ENCODE measurements around the gene ZNF559. TPM values are rescaled to one million over a fixed set of nuclear protein-coding genes. Genes with fewer than 3 reads are reported as not detected.

Gene ZNF559
- total RNA-seq, 1 donor from 2014 or later = 23.6 TPM

- Mint-ChIP-seq H3K27ac (ENCODE audit: unreplicated experiment) (no peak overlapping the region), H3K4me1 (ENCODE audit: low read depth, unreplicated experiment) (no peaks in the 10 kb centered on the region), H3K36me3 (ENCODE audit: unreplicated experiment) (peaks cover 63% of the 10 kb centered on the region), H3K9me3 (ENCODE audit: unreplicated experiment) (peaks cover 19% of the 10 kb centered on the region), H3K27me3 (ENCODE audit: unreplicated experiment) (no peaks in the 10 kb centered on the region), H3K4me3 (ENCODE audit: unreplicated experiment) (no peak overlapping the region)
- no peak for DNase-seq
- TF ChIP-seq, protein P1, sequence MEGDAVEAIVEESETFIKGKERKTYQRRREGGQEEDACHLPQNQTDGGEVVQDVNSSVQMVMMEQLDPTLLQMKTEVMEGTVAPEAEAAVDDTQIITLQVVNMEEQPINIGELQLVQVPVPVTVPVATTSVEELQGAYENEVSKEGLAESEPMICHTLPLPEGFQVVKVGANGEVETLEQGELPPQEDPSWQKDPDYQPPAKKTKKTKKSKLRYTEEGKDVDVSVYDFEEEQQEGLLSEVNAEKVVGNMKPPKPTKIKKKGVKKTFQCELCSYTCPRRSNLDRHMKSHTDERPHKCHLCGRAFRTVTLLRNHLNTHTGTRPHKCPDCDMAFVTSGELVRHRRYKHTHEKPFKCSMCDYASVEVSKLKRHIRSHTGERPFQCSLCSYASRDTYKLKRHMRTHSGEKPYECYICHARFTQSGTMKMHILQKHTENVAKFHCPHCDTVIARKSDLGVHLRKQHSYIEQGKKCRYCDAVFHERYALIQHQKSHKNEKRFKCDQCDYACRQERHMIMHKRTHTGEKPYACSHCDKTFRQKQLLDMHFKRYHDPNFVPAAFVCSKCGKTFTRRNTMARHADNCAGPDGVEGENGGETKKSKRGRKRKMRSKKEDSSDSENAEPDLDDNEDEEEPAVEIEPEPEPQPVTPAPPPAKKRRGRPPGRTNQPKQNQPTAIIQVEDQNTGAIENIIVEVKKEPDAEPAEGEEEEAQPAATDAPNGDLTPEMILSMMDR (IDR thresholded peaks at IDR 0.05; ENCODE audit: partially characterized antibody, unreplicated experiment) = no peak
Measured at GRCh38 chr19:9381361-9381785, 57.4 kb downstream of the ZNF559 start.

Other genes with a start within 250 kb of the ZNF559 start
- not detected for gene OR1M1, start 237.1 kb upstream of the ZNF559 start, total RNA-seq (ENCODE audit: unreplicated experiment)
- gene OR7G2, start 216.7 kb upstream of the ZNF559 start, total RNA-seq (ENCODE audit: unreplicated experiment) = not detected
- gene OR7G1, start 208.4 kb upstream of the ZNF559 start, total RNA-seq (ENCODE audit: unreplicated experiment) = not detected
- gene OR7G3, start 197.2 kb upstream of the ZNF559 start, total RNA-seq (ENCODE audit: unreplicated experiment) = not detected
- gene ZNF317, start 183.8 kb upstream of the ZNF559 start, total RNA-seq (ENCODE audit: unreplicated experiment) = 36.8 TPM
- gene OR7D2, start 145.2 kb upstream of the ZNF559 start, total RNA-seq (ENCODE audit: unreplicated experiment) = not detected
- not detected for gene OR7D4, start 104.6 kb upstream of the ZNF559 start, total RNA-seq (ENCODE audit: unreplicated experiment)
- not detected for gene OR7E24, start 73.2 kb upstream of the ZNF559 start, total RNA-seq (ENCODE audit: unreplicated experiment)
- 9.7 TPM for gene ZNF699, start 14.3 kb upstream of the ZNF559 start, total RNA-seq (ENCODE audit: unreplicated experiment)
- gene ZNF177, start 38.8 kb downstream of the ZNF559 start, total RNA-seq (ENCODE audit: unreplicated experiment) = 6.7 TPM
- 49.0 TPM for gene ZNF266, start 111.4 kb downstream of the ZNF559 start, total RNA-seq (ENCODE audit: unreplicated experiment)
- not detected for gene ZNF560, start 174.4 kb downstream of the ZNF559 start, total RNA-seq (ENCODE audit: unreplicated experiment)
- gene ZNF426, start 214.5 kb downstream of the ZNF559 start, total RNA-seq (ENCODE audit: unreplicated experiment) = 24.5 TPM

Measured in glutamatergic neuron (in vitro differentiated cells).